C1 segment of cervical spinal cord (tissue), 14 donors: ENCODE data around the gene INTS2.
A peak's percentile ranks its signal among the peaks of the same experiment; 100 is the strongest.
"Not testable (repeated sequence)": the region's sequence is repeated elsewhere in the genome, so short reads cannot be mapped to it uniquely, and the experiment has no call there.

Experiments used
- DNase-seq, 14 donors: peaks; one replicate each; lab custom pipeline; 2025; lab: John Stamatoyannopoulos, UW

INTS2 gene

GRCh38 chr17:61848247-61848646 is 79.5 kb downstream of the INTS2 start:
- DNase-seq: no peak

DNA sequence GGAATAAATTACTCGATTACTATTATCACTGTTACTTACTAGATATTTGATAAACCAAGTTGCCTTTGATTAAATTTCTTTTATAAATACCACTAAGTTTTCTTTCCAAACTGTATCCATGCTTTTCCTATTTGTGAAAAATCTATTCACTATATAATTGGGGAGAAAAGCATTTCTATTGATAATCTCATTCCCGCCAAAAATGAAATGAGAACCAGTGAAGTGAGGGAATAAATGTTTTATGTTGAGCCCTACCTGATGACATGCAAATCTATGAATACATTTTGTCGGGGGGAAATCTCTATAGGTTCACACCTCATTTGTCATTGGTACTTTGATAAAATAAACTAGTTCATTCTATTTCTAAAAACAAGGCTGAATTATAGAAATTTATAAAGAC is 80.1 kb downstream of the INTS2 start:
- no peak for DNase-seq

GRCh38 chr17:61846761-61847375 is 80.9 kb downstream of the INTS2 start:
- DNase-seq: no peak

DNA sequence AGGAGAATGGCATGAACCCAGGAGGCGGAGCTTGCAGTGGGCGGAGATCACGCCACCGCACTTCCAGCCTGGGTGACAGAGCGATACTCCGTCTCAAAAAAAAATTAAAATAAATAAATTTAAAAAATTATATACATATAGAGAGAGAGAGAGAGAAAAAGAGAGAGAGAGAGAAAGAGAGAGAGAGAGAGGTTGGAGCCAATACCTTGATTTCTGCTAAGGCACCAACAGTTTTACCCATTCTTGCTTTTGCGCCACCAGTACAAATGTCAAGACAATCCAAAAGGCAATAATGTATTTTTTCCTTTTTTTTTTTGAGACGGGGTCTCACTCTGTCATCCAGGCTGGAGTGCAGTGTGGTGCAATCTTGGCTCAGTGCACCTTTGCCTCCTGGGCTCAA is 81.7 kb downstream of the INTS2 start:
- no peak for DNase-seq

GRCh38 chr17:61843435-61843834 is 84.3 kb downstream of the INTS2 start:
- no peak for DNase-seq

DNA sequence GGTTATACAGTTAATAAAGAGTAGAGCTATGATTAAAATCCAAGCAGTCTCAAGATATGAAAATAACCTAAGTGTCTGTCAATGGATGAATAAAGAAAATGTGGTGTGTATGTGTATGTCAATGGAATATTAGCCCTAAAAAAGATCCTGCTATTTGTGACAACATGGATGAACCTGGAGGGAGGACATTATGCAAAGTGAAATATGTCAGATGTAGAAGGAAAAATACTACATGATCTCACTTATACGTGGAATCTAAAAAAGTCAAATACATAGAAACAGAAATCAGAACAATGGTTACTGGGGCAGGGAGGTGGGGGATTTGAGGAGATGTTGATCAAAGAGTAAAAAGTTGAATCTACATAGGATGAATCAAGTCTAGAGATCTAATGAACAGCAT is 84.9 kb downstream of the INTS2 start:
- DNase-seq: no peak

- DNase-seq: no peak
These were observed 88.4 kb downstream of the INTS2 start for GRCh38 chr17:61839300-61839786.

GRCh38 chr17:61837175-61838051 is 90.4 kb downstream of the INTS2 start:
- DNase-seq: peak in 1 of 14 donors; percentile 0

- no peak for DNase-seq
These were observed 91.3 kb downstream of the INTS2 start for GRCh38 chr17:61836266-61837174.

DNA sequence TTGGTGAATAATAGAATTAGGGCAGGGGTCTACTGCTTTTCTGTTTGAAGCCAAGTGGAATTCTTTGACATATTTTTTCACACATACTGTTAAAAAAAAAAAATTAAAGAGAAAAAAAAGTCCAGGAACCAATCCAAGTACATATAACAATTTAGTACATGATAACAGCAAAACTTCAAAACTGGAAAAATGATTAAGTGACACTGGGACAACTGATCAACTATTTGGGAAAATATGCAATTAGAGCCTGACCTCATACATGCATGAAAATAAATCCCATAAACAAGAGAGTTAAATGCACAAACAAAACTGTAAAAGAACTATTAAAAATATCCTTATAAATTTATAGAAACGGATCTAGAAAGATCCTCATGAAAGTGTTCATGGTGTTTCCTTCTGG is 92.2 kb downstream of the INTS2 start:
- DNase-seq: no peak

GRCh38 chr17:61834610-61835009 is 93.2 kb downstream of the INTS2 start:
- DNase-seq: no peak

DNA sequence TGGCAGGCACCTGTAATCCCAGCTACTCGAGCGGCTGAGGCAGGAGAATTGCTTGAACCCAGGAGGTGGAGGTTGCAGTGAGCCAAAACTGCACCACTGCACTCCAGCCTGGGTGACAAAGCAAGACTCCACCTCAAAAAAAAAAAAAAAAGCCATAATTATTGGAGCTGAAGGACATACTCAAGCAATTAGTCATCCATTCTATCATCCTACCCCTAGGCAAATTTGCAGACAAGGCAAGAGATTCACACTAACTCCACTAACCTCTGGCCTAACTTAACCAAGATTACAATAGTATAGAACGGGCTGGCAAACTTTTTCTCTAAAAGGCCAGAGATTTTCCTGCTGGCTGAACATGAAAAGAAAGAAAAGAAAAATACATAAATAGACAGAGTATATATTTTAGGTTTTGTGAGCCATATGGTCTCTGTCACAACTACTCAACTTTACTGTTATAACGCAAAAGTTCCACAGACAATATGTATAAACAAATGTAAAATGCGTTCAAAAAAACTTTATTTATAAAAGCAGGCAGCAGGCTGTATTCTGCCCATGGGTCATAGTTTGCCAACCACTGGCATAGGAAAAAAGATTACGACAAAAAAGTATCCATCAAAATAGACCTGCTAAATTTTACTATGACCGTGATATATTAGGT is 94.1 kb downstream of the INTS2 start:
- no peak for DNase-seq

DNA sequence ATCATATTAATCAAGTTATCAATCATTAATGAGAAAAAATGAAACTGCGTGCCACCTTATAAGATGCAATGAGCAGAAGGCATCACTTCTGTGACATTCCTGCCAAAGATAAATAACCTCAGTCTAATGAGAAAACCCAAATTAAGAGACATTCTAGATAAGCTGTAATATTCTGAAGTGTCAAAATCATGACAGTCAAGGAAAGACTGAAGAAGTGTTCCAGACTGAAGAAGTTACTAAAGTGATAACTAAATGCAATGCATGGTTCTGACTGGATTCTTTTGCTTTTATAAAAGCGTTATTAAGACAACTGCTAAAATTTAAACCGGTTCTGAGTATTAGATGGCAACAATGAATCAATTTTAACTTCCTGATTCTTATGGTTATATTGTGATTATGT is 95.3 kb downstream of the INTS2 start:
- DNase-seq: no peak

DNA sequence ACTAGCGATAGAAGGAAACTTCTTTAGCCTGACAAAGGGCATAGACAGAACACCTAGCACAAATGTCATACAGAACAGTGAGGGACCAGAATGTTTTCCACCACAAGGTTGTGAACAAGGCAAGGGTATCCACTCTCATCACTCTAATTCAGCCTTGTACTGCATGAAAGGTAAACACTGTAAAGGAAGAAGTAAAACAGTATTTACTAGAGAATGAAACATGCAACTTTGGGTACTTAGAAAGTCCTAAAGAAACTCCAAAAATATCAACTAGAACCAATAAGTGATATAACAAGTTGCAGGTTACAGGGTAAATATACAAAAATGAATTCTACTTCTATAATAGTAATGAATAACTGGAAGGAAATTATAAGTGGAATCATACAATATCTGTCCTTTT is 96.7 kb downstream of the INTS2 start:
- no peak for DNase-seq

DNA sequence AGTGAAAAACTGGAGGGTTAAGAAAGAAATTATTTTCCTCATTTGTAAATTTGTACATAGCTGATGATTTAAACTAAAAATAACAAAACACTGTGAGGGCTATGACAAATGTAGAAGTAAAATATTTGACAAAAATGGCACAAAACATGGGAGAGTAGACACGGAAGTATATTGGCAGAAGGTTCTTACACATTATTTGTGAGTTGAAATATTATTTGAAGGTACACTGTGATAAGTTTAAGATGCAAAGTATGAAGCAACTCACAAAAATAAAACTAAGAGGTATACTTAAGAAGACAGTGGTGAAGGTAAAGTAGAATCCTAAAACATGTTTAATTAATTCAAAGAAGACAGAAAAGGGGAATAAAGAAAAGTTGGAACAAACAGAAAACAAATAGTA is 99.1 kb downstream of the INTS2 start:
- DNase-seq: no peak

GRCh38 chr17:61827649-61828395 is 100.0 kb downstream of the INTS2 start:
- no peak for DNase-seq

GRCh38 chr17:61826866-61827265 is 100.9 kb downstream of the INTS2 start:
- DNase-seq: not testable (repeated sequence)

DNA sequence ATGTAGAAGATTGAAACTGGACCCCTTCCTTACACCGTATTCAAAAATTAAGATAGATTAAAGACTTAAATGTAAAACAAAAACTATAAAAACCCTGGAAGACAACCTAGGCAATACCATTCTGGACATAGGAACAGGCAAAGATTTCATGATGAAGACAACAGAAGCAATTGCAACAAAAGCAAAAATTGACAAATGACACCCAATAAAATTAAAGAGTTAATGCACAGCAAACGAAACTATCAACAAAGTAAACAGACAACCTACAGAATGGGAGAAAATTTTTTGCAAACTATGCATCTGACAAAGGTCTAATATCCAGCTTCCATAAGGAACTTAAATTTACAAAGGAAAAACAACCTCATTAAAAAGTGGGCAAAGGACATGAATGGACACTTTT is 101.6 kb downstream of the INTS2 start:
- not testable (repeated sequence) for DNase-seq

DNA sequence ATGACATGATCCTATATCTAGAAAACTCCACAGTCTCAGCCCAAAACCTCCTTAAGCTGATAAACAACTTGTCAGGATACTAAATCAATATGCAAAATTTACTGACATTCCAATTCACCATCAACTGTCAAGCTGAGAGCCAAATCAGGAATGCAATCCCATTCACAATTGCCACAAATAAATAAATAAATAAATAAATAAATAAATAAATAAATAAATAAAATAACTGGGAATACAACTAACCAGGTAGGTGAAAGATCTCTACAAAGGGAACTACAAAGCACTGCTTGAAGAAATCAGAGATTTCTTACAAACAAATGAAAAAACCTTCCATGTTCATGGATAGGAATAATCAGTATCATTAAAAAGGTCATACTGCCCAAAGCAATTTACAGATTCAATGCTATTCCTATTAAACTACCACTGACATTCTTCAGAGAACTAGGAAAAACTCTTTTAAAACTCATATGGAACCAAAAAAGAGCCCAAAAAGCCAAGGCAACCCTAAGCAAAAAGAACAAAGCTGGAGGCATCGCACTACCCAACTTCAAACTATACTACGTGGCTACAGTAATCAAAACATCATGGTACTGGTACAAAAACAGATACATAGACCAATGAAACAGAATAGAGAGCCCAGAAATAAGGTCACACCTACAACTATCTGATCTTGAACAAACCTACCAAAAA is 102.2 kb downstream of the INTS2 start:
- DNase-seq: no peak
